Renal cortex interstitium (tissue), 11 donors: Measurements from ENCODE around the gene ZNF714. TPM values are rescaled to one million over a fixed set of nuclear protein-coding genes. Genes with fewer than 3 reads are reported as not detected.
"Not testable (repeated sequence)": the region's sequence is repeated elsewhere in the genome, so short reads cannot be mapped to it uniquely, and the experiment has no call there.

Experiments
- DNase-seq, 11 donors: peaks; one replicate each; pipeline ENCODE4 v3.0.0-alpha.2; 2013; ENCODE audit warnings: low read depth in 9 of 11, low spot score in 4 of 11; ENCODE audit errors: extremely low read depth in 1 of 11
- polyA plus RNA-seq, 3 donors: library from polyadenylated mRNA; unstranded; fragments of 120-200 nt; gene quantifications; one replicate each; pipeline ENCODE4 v1.2.1, GENCODE V29; 2013; ENCODE audit not compliant: insufficient read length in 3 of 3

ZNF714 gene
- polyA plus RNA-seq, 3 donors: 14.8 to 28.7 (median 15.6) TPM

GRCh38 chr19:21117041-21117907 lies 35.3 kb downstream of the ZNF714 start:
- no peak for DNase-seq

GRCh38 chr19:21126078-21126477 lies 44.1 kb downstream of the ZNF714 start:
- no peak for DNase-seq

- no peak for DNase-seq
Measured at GRCh38 chr19:21127001-21127400, 45.0 kb downstream of the ZNF714 start.

DNA sequence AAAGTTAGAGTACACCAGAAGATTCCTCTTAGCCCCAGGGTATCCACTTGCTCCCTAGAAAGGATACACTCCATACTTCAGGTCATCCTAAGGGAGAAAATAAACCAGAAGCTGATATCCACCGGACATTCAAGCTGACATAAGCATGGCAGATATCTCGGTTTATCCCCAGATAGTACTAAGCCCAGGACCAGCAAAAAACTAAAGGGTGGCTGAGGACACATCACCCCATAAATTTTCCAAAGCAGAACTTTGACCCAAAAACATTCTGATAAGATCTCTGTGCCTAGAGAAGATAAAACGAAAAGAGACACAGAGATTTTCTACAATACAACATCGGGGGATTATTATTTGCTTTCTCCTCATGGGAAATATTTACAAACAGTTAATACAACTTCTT lies 45.9 kb downstream of the ZNF714 start:
- DNase-seq: no peak

DNA sequence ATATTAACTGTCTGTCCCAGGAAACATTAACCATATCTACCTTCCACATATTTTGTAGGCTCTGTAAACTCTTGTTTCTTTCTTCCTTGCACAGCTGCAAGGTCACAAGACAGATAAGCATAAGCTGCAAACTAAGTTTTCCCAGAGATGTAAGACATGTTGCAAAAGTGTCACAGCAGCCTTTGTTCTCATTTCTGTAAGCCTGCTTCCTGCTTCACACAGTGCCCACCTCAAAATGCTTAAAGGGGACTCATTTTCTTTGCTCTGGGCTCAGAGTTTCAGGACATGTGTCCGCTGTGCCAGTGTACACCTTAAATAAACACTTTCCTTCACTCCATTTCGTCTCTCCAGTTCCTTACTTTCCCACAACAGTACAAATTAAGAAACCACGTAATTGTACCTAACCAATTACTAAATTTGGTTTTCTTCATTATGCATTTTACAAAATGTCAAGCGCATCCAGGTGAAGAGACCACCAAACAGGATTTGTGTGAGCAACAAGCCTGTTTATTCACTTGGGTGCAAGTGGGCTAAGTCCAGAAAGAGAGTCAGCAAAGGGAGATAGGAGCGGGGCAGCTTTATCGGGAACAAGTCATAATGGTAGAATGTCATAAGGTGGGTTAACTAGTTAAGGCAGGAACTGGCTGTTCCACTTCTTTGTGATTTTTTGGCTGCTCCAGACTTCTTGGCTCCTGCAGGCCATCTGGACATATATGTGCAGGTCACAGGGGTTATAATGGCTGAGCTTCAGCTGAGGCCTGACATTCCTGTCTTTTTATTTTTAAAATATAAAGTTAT lies 47.1 kb downstream of the ZNF714 start:
- no peak for DNase-seq

DNA sequence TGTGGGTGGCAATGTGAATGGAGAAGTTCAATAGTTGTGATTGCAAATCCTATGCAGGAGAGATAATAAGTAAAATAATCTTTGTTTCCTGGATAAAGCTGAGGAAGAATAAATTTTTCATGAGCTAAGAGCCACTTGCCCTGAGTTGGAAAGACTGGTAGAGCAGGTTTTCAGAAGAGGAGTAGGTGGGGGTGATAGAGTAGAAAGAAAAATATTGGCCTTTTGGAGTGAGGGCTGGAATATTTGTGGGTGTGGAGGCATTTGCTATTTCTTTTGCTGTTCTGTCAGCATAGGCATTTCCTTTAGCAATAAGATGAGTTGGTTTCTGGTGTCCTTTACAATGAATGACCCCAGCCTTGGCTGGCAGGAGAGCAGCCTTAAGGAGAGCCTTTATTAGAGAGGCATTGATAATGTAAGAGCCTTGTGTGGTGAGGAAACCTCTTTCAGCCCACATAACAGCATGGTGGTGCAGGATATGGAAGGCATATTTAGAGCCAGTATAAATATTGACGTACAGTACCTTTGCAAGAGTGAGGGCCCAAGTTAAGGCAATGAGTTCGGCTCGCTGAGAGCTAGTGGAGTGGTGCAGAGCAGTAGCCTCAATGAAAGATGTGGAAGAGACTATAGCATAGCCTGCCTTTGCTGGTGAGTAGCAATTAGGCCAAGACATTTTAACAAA lies 48.2 kb downstream of the ZNF714 start:
- DNase-seq: peak in 4 of 11 donors; percentile 6 to 31 (median 23)

DNA sequence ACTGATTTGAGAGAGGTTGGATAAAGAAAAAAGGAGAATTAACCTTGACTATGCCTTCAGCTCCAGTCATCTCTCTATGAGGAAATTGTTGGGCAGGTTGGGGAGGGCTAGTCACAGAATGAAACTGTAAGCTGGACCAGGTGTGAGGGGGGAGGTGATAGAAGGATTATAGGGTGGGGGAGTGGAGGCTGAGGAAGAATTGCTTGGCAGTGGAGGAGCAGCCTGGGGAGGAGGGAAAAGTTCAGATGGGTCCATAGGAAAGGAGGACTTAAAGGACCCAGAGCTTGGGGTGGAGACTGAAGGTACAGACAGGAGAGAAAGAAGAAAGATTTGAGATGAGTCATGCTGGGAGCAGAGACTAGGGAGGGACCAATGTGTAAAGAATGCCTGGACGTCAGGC lies 51.6 kb downstream of the ZNF714 start:
- DNase-seq: no peak

GRCh38 chr19:21134934-21135366 lies 52.9 kb downstream of the ZNF714 start:
- no peak for DNase-seq

DNA sequence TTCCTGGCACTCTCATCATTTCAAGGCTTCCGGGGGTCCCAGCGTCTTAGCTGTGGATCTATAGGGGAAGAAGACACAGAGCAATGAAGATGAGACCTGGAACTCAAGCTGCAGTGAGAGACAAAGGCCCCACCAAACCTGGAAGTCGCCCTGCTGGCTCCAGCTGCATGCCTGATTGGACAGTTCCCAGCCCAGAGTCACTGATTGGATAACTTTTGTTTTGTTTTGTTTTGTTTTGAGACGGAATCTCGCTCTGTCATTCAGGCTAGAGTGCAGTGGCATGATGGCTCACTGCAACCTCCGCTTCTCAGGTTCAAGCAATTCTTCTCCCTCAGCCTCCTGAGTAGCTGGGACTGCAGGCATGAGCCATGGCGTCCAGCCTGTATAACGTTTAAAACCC lies 53.4 kb downstream of the ZNF714 start:
- DNase-seq: no peak

DNA sequence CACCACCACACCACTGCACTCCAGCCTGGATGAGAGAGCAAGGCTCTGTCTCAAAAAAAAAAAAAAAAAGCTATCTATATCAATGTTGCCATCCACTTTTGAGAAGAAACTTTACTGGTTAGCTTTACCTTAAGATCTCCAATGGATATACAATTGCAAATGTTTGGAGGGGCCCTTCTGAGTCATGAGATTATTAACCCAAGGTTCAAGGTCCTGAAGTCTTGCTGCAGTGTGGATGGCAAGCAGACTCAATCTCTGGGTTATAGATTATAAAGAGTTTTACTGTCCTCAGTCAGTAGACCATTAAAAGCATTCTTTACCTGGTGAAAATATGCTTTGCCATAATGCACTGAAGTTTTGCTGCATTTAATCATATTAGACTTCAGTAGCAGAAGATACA lies 56.1 kb downstream of the ZNF714 start:
- peak in 2 of 11 donors; percentile 5 to 28 for DNase-seq

DNA sequence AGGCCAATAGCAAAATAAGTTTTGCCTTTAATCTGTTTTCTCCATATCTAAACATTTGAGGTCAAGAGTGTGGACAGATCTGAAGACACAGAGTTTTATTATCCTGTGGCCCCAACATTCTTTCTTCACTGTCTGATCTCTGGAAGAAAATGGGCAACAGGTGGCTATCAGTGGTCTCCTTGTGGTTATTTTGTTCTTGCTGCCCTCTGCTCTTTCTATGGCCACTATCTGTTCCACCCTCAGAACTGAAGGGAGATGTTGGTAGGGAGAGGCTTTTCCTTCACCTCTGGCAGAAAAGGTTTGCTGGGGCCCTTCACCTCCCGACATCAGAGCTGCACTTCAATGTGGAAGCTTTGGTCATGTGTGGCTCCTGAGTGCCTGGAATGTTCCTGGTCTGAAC lies 59.0 kb downstream of the ZNF714 start:
- not testable (repeated sequence) for DNase-seq

GRCh38 chr19:21141787-21142464 lies 59.9 kb downstream of the ZNF714 start, which contains the start of gene ZNF431:
ZNF431 (plus strand) TSS chr19:21142040; CDS start chr19:21142184, 144 bp downstream.
- DNase-seq: peak; percentile 84 to 95 (median 89)

DNA sequence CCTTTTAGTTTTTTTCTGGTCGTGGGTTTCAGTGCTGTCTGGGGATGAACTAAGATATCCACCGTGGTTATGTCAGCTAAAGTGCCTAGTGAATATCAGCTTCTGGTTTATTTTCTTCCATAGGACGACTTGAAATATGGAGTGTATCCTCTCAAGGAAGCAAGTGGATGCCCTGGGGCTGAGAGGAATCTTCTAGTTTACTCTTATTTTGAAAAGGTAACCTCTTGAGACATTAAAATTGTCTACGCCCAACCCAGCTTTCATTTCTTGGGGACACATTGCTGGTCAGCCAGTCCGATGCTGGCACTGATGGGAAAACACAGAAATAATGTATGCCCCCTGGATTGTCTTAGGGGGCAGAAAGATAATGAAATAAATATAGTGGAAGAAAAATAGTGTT lies 61.4 kb downstream of the ZNF714 start:
- DNase-seq: no peak

DNA sequence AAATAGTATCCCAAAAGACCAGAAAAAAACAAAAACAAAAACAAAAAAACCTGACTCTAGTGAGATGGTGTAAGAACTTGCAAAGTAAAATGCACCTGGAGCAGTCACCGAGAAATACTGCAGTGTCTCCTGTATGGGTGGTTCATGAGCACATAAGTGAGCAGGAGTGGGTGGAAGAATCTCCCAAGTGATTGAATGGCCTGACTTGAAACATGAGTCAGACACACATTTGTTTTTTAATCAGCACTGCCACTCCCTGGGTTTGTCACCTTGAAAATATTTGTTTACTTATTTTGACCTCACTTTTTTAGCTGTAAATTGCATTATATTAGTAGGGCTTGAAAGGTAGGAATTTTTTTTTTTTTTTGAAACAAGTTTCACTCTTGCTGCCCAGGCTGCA lies 61.9 kb downstream of the ZNF714 start:
- DNase-seq: no peak

DNA sequence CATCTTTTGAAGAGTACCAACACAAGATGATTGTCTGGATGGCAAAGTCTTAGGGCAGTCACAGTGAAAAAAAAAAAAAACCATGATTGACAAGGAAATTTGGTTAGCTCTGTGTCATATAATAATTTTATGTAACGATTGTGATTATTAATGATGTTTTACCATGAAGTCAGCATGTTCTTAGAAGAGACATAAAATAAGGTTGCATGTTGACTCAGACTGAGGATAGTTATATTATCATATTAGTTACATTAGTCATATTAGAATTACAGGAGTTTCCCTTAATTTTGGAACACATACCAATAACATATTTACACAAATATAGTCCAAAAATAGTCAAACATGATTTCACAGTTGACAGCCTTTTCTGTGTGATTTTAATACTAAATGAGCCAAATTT lies 65.5 kb downstream of the ZNF714 start:
- DNase-seq: no peak

- no peak for DNase-seq
Measured at GRCh38 chr19:21148681-21149080, 66.7 kb downstream of the ZNF714 start.

DNA sequence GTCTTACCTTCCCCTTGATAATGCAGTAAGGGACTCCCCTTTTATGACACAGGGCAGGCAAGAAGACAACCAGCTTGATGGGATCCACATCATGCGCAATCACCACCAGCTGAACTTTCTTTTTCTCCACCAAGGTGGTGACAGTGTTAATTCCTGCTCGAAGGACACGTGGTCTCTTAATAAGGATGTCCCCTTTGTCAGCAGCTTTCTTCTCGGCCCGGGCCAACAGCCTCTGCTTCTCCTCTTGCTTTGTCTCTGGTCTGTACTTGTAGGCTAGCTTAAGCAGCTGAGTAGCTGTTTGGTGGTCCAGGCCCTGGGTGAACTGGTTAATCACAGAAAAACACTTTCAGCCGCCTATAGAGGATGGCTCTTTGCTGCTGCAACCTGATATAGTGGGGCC lies 67.9 kb downstream of the ZNF714 start:
- DNase-seq: no peak

GRCh38 chr19:21151460-21151859 lies 69.5 kb downstream of the ZNF714 start:
- DNase-seq: no peak

DNA sequence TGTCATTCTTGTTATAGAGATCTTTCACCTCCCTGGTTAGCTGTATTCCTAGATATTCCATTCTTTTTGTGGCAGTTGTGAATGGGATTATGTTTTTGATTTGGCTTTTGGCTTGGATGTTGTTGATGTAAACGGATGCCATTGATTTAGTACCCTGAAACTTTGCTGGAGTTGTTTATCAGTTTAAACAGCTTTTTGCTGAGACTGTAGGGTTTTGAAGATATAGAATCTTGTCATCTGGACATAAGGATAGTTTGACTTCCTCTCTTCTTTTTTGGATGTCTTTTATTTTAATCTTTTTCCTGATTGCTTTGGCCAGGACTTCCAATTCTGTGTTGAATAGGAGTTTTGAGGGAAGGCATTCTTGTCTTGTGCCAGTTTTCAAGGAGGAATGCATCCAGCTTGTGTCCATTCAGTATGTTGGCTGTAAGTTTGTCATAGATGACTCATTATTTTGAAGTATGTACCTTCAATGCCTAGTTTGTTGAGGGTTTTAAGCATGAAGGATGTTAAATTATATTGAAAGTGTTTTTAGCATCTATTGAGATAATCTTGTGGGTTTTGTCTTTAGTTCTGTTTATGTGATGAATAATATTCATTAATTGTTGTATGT lies 76.6 kb downstream of the ZNF714 start:
- no peak for DNase-seq
